Memory B cell (primary cell): ENCODE results near the gene ADAM12.
"Not testable (repeated sequence)": the region's sequence is repeated elsewhere in the genome, so short reads cannot be mapped to it uniquely, and the experiment has no call there.

Source experiments
- ATAC-seq: fragments of 150-1000 bp; cut with Tn5 transposase; 2 replicates; pipeline ENCODE4 v1.10.0; 2021; ENCODE audit warnings: low read depth, mild to moderate bottlenecking, moderate library complexity
- DNase-seq, 2 donors: peaks; one replicate each; pipeline ENCODE4 v3.0.0; 2022; ENCODE audit warnings: low spot score in 2 of 2
- H3K27ac Mint-ChIP-seq: one replicate; pipeline ENCODE4 v1.8.0; 2022; ENCODE audit warnings: mild to moderate bottlenecking, moderate library complexity, mixed read lengths
- H3K27me3 Mint-ChIP-seq: one replicate; pipeline ENCODE4 v1.8.0; 2022; ENCODE audit warnings: mixed read lengths
- H3K36me3 Mint-ChIP-seq: one replicate; pipeline ENCODE4 v1.8.0; 2022; ENCODE audit warnings: mild to moderate bottlenecking, mixed read lengths
- H3K4me1 Mint-ChIP-seq: one replicate; pipeline ENCODE4 v1.8.0; 2022; ENCODE audit warnings: mixed read lengths
- H3K4me3 Mint-ChIP-seq: one replicate; pipeline ENCODE4 v1.8.0; 2022; ENCODE audit warnings: mild to moderate bottlenecking, moderate library complexity, mixed read lengths
- H3K9me3 Mint-ChIP-seq: one replicate; pipeline ENCODE4 v1.8.0; 2022; ENCODE audit warnings: mixed read lengths

Gene ADAM12

DNA sequence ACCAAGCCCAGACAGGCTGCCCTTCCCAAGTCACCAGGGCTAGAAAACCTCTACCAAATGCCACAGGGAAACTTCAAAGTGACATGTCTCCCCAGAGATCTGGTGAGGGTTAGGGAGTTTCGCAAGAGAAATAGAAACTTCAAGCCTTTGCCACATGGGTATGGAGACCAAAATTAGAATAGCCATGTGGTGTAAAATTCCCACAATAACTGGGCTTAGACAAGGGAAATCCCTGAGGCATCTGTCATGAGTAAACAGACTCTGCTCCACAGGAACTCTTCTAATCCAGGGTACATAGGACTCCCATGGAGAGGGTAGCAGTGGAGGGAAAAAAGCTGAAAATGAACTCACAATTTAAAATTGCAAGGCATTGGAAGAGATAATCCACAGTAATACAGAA lies 14.3 kb downstream of the ADAM12 start:
- no peaks in the 10 kb centered on the region for H3K4me1 Mint-ChIP-seq
- no peak overlapping the region for H3K27ac Mint-ChIP-seq
- no peak overlapping the region for H3K4me3 Mint-ChIP-seq
- ATAC-seq (no peak), DNase-seq (no peak)
- H3K36me3 Mint-ChIP-seq = no peaks in the 10 kb centered on the region
- H3K9me3 Mint-ChIP-seq = peaks cover 17% of the 10 kb centered on the region
- H3K27me3 Mint-ChIP-seq = no peaks in the 10 kb centered on the region

DNA sequence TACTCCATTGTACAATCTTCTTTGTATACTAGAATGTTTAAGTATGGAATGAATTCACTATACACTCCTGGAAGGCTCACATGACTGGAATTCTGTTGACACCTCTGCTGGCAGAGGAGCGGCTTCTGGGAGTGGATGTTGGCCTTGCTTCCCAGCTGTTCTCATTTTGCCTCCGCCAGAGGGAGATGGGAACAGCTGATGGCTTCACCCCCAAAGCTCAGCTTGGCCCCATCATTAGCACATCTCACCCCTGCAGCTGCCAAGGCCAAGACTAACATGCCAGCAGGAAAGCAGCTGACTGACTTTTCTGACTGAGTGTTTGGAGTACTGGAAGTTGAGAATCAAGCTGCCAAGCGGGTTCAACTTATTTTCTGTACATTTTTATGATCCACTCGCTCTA lies 15.1 kb downstream of the ADAM12 start:
- H3K4me3 Mint-ChIP-seq = no peak overlapping the region

DNA sequence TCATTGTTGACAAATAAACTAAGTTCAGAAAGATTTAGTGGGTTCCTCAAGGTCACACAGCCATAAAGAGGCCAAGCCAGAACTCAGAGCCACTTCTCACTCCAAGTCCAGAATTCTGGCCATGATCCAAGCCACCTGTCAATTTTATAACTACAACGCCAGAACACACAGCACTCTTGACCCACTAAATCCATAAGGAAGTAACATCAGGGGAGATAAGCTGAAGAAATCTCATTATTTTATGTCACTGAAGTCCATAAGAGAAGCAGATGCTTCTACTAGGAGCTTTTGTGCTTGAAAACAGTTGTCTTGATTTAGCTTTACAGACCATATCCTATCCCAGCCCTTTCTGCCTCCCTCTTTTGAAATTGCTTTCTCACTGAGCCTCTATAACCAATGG lies 15.9 kb downstream of the ADAM12 start:
- no peaks in the 10 kb centered on the region for H3K4me1 Mint-ChIP-seq

More for the DNA sequence above, 15.1 kb downstream of the ADAM12 start:
- ATAC-seq (no peak), DNase-seq (no peak)
- Mint-ChIP-seq H3K27ac (no peak overlapping the region), H3K27me3 (no peaks in the 10 kb centered on the region), H3K9me3 (peaks cover 15% of the 10 kb centered on the region), H3K36me3 (no peaks in the 10 kb centered on the region), H3K4me1 (no peaks in the 10 kb centered on the region)

DNA sequence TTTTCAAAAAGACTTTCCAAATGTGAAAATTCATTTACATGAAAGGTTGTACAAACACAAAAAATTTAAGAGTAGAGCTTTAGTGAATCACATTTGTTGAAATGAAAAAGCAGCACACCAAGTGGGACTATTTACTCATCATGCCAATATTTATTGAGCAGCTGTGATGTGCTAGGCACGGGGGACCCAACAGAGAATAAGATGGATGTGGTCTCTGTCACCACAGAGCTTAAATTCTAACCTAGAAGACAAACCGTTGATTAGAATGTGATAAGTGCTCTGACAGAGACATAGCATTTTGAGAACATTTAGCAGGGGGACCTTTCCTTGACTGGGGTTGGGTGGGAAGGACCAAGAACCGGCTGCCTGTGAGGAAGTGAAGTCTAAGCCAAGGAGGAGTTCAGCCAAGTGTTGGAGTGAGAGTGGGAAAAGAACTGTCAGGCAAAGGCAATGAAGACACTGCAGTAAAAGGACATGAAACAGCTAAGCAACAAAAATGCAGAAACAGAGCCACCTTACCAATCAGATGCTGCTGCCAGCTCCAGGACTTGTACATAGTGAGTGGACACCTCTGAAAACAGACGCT lies 19.1 kb downstream of the ADAM12 start:
- H3K4me3 Mint-ChIP-seq = no peak overlapping the region
- ATAC-seq = no peak
- DNase-seq = no peak
- no peak overlapping the region for H3K27ac Mint-ChIP-seq
- peaks cover 5% of the 10 kb centered on the region for H3K9me3 Mint-ChIP-seq
- H3K36me3 Mint-ChIP-seq = no peaks in the 10 kb centered on the region
- H3K27me3 Mint-ChIP-seq = no peaks in the 10 kb centered on the region
- H3K4me1 Mint-ChIP-seq = no peaks in the 10 kb centered on the region

More for the DNA sequence above, 15.9 kb downstream of the ADAM12 start:
- DNase-seq (no peak), ATAC-seq (no peak)
- Mint-ChIP-seq H3K4me3 (no peak overlapping the region), H3K9me3 (peaks cover 13% of the 10 kb centered on the region), H3K27ac (no peak overlapping the region), H3K27me3 (no peaks in the 10 kb centered on the region), H3K36me3 (no peaks in the 10 kb centered on the region)

DNA sequence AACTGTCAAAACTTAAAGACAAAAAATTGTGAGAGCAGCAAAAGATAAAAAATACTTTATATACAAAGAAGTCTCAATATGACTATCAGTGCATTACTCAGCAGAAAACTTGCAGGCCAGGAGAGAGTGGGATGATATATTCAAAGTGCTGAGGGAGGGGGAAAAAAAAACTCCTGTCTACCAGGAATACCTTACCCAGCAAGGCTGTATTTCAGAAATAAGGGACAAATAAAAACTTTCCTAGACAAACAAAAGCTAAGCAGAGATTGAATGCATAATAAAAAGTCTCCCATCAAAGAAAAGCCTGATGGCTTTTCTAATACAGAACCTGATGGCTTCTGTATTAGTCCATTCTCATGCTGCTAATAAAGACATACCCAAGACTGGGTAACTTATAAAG lies 31.1 kb downstream of the ADAM12 start:
- no peak overlapping the region for H3K4me3 Mint-ChIP-seq
- no peaks in the 10 kb centered on the region for H3K4me1 Mint-ChIP-seq
- peaks cover 20% of the 10 kb centered on the region for H3K9me3 Mint-ChIP-seq
- H3K27ac Mint-ChIP-seq = no peak overlapping the region
- DNase-seq (no peak), ATAC-seq (no peak)
- peaks cover 5% of the 10 kb centered on the region for H3K36me3 Mint-ChIP-seq
- H3K27me3 Mint-ChIP-seq = peaks cover 2% of the 10 kb centered on the region

DNA sequence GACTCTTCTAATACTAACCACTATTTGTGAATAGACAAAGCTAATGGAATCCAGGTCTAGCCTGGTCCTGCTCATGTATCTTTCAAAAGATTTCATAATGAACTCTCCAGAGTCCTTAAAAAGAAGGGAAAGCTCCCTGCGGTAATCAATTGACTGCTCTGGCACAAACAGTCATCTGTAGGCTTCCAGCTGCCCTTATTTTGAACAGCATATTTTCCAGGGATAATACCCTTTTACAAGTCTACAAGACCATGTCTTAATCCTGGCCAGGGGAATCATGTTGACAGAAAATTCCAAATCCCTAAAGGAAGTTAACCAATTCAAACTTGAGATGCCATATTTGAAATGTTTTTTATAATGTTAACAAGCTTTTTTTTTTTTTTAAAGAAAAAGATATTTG lies 34.6 kb downstream of the ADAM12 start:
- Mint-ChIP-seq H3K36me3 (peaks cover 5% of the 10 kb centered on the region), H3K9me3 (peaks cover 13% of the 10 kb centered on the region), H3K4me1 (no peaks in the 10 kb centered on the region), H3K4me3 (no peak overlapping the region), H3K27ac (no peak overlapping the region), H3K27me3 (peaks cover 4% of the 10 kb centered on the region)
- ATAC-seq = no peak
- DNase-seq = no peak

DNA sequence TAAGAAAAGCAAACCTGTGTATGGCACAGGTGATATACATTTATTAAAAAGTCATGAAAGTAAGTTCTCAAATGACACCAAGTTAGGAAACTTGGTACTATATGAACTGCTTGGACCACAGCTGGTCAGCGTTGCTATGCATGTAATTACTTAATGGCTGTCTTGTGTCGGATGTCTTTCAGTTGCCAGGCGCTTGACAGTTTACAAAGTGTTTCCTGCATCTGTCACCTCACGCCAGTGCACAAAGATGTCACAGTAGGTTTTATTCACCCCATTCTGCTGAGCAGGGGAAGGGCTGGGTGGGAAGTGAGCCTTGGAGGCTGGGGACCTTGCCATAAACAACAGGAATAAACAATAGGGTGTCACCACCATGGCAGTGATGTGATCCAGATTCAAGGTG lies 35.8 kb downstream of the ADAM12 start:
- Mint-ChIP-seq H3K4me1 (no peaks in the 10 kb centered on the region), H3K9me3 (peaks cover 8% of the 10 kb centered on the region), H3K36me3 (peaks cover 5% of the 10 kb centered on the region), H3K4me3 (no peak overlapping the region), H3K27ac (no peak overlapping the region), H3K27me3 (peaks cover 4% of the 10 kb centered on the region)
- DNase-seq (no peak), ATAC-seq (no peak)

DNA sequence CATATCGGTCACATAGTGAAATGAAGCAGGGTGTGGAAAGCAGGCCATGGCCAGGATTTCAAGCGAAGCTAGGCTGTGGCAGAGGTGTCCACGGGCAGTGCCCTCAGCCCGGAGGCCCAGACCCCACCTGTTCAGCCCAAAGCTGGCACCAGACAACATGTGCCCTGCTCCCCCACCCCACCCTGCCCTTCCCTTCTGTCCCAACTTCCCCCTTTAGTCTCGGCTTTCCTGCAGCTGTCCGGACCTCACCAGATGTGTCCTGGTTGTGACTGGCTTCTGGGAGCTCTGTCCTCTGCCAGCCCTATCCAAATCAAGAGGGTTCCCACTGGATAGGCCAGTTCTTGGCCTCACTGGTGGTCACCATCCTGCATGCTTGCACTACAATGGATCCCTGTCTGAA lies 37.3 kb downstream of the ADAM12 start:
- no peak for DNase-seq
- Mint-ChIP-seq H3K36me3 (no peaks in the 10 kb centered on the region), H3K4me1 (no peaks in the 10 kb centered on the region), H3K27me3 (peaks cover 4% of the 10 kb centered on the region), H3K4me3 (no peak overlapping the region), H3K9me3 (peaks cover 1% of the 10 kb centered on the region), H3K27ac (no peak overlapping the region)
- no peak for ATAC-seq

DNA sequence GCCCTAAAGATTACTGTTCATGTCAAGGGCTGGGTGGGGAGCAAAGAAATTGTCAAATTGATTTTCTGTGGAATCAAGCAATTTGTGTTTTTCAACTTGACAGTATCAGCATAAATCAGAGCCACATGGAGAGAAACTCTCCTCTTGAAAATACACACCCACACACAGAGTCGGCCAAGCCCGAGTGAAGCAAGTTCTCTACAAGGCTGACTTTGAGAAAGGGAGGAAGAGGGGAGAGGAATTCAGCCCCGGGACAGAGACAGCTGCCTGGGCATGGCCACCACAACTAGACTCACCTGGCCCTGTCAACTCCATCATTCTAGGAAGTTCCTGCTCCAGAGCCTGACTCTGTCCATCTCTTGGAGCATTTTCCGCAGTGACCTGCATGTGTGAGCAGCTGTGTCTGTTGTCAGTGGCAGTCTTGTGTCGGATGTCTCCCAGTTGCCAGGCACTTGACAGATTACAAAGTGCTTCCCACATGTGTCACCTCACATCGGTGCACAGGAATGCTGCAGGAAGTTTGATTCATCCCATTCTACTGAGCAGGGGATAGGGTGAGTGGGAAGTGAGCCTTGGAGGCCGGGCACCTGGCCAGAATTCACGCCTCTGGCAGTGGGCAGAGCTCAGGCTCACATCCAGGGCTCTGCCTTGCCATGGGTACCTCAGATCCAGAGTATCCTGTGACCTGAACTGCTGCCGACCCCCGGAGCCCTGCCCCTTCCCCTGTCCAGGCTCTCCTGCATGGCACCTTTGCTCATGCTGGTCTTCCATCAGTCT lies 37.9 kb downstream of the ADAM12 start:
- no peak for ATAC-seq

DNA sequence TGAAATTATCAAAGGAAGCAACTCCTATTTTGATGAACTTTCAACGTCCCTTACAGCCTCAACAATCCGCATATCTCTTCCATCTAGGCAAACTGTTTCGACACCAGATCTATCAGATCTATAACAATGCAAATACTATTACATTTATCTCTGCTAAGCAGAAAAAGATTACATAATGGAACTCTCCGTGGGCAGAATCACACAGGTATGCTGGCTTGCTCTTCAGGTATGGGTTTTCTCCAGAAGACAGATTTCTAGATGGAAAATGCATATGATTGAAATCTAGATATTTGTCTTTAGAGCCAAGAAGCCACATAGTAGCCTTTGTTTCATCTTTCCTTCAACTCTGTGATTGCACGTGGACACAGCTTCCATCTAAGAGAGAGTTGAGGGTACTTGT lies 38.6 kb downstream of the ADAM12 start:
- ATAC-seq = no peak
- H3K4me3 Mint-ChIP-seq = no peak overlapping the region
- H3K27me3 Mint-ChIP-seq = peaks cover 4% of the 10 kb centered on the region
- no peaks in the 10 kb centered on the region for H3K36me3 Mint-ChIP-seq
- no peaks in the 10 kb centered on the region for H3K4me1 Mint-ChIP-seq
- peaks cover 1% of the 10 kb centered on the region for H3K9me3 Mint-ChIP-seq
- DNase-seq = no peak
- H3K27ac Mint-ChIP-seq = no peak overlapping the region

More for the DNA sequence above, 37.9 kb downstream of the ADAM12 start:
- no peak for DNase-seq
- Mint-ChIP-seq H3K27me3 (peaks cover 4% of the 10 kb centered on the region), H3K4me1 (no peaks in the 10 kb centered on the region), H3K27ac (no peak overlapping the region), H3K36me3 (no peaks in the 10 kb centered on the region), H3K9me3 (peaks cover 1% of the 10 kb centered on the region), H3K4me3 (no peak overlapping the region)

DNA sequence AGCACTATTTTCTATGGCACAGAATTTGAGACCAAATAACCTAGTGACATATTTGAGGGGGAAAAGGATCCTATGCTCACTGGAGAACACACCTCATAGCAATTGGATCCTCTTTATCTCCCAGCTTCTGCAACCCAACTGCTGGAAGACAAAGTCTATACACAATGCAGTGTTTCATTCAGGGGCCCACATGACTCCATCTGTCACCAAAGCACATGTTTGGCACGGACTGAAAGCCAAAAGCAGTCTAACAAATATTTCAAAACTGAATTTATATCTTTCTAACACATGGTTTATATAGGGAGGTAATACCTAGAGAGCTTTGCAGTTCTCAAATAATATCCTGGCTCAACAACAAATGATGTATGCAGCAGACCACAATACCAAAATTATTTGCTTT lies 39.2 kb downstream of the ADAM12 start:
- Mint-ChIP-seq H3K9me3 (peaks cover 4% of the 10 kb centered on the region), H3K4me1 (no peaks in the 10 kb centered on the region), H3K27ac (no peak overlapping the region), H3K4me3 (no peak overlapping the region), H3K27me3 (peaks cover 4% of the 10 kb centered on the region), H3K36me3 (no peaks in the 10 kb centered on the region)
- DNase-seq (no peak), ATAC-seq (no peak)

DNA sequence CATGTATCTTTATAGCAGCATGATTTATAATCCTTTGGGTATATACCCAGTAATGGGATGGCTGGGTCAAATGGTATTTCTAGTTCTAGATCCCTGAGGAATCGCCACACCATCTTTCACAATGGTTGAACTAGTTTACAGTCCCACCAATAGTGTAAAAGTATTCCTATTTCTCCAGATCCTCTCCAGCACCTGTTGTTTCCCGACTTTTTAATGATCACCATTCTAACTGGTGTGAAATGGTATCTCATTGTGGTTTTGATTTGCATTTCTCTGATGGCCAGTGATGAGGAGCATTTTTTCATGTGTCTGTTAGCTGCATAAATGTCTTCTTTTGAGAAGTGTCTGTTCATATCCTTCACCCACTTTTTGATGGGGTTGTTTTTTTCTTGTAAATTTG lies 44.8 kb downstream of the ADAM12 start:
- not testable (repeated sequence) for H3K4me1 Mint-ChIP-seq, H3K27me3 Mint-ChIP-seq, ATAC-seq, H3K36me3 Mint-ChIP-seq, H3K4me3 Mint-ChIP-seq, DNase-seq, H3K27ac Mint-ChIP-seq, H3K9me3 Mint-ChIP-seq

DNA sequence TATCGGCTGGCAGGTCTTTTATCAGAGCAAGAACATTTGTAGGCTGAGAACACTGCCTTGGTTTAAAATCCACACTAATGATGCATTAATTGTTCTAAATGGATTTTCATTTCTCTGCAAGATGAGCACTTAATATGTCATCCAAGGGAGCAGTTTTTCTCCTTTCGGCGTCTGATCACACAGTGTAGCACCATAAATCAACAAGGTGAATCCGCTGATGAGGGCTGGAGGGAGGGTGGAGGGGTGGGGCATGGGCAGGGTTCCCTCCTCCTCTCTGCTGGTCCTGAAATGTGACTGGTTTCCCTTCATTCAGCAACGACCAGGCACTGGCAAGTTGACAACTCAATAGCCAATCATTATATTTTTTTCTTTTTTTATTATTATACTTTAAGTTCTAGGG lies 45.6 kb downstream of the ADAM12 start:
- Mint-ChIP-seq H3K27ac (no peak overlapping the region), H3K9me3 (peaks cover 6% of the 10 kb centered on the region), H3K4me3 (no peak overlapping the region), H3K27me3 (no peaks in the 10 kb centered on the region), H3K36me3 (no peaks in the 10 kb centered on the region), H3K4me1 (no peaks in the 10 kb centered on the region)
- DNase-seq = no peak
- no peak for ATAC-seq

DNA sequence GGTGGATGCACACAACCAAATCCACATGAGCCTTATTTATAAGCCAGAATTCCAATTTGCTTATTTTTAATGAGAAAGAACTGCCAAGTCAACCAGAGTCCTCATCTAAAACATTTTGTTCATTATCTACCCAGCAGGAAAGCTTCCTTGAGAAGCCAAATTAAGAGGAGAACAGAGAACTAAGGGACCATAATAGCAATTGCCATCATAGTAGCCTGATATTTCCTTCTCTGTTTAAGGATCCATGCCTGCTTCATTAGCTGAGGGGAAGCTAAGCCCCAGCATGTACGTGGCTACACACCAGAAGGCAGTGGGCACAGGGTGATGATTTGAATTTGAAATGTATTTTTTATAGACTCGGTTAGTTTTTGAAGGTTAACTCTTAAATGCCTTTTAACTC lies 46.8 kb downstream of the ADAM12 start:
- H3K36me3 Mint-ChIP-seq = no peaks in the 10 kb centered on the region
- H3K9me3 Mint-ChIP-seq = peaks cover 5% of the 10 kb centered on the region
- H3K27me3 Mint-ChIP-seq = no peaks in the 10 kb centered on the region
- no peak for DNase-seq
- H3K4me3 Mint-ChIP-seq = no peak overlapping the region
- H3K4me1 Mint-ChIP-seq = no peaks in the 10 kb centered on the region
- no peak overlapping the region for H3K27ac Mint-ChIP-seq
- ATAC-seq = no peak

DNA sequence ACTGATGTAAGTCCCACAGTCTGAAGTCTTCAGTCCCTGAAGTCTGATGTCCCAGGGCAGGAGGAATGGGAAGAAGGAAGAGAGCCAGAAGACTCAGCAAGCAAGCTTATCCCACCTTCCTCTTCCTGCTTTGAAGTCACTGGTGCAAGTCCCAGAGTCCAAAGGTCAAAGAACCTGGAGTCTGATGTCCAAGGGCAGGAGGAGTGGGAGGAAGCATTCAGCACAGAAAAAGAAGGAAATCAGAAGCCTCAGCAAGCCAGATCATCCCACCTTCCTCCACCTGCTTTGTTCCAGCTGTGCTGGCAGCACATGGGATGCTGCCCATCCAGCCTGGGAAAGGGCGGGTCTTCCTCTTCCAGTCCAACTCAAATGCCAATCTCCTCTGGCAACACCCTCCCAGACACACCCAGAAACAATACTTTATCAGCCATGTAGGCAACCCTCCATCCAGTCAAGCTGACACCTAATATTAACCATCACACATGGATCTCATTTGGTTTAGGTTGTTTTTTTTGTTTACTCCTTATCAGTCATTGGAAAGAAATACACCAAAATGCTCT lies 50.9 kb downstream of the ADAM12 start:
- no peak for DNase-seq
- no peaks in the 10 kb centered on the region for H3K4me1 Mint-ChIP-seq
- no peak overlapping the region for H3K27ac Mint-ChIP-seq
- peaks cover 2% of the 10 kb centered on the region for H3K9me3 Mint-ChIP-seq
- no peaks in the 10 kb centered on the region for H3K27me3 Mint-ChIP-seq
- H3K4me3 Mint-ChIP-seq = no peak overlapping the region
- ATAC-seq = no peak
- no peaks in the 10 kb centered on the region for H3K36me3 Mint-ChIP-seq
